Activated CD4-positive, alpha-beta T cell treated with anti-CD3 and anti-CD28 coated beads, Interleukin-2, amount 50 U/mL, for 1 hour (primary cell): ENCODE results near the gene LRWD1.

Source experiments
- DNase-seq: peaks from one replicate; pipeline ENCODE4 v3.0.0-alpha.2; 2020

LRWD1 gene

GRCh38 chr7:102464577-102465280 is at the start of gene LRWD1, which contains the start of gene ALKBH4:
TSS of gene LRWD1 (plus strand) at chr7:102464984. CDS start at chr7:102465081, 97 bp downstream.
TSS of gene ALKBH4 (minus strand) at chr7:102464863. CDS start at chr7:102464836, 27 bp downstream.
- peak; percentile 92 for DNase-seq

GRCh38 chr7:102415685-102416225 is 49.0 kb upstream of the LRWD1 start:
- peak; percentile 35 for DNase-seq

GRCh38 chr7:102416406-102416805 is 48.4 kb upstream of the LRWD1 start:
- no peak for DNase-seq

- no peak for DNase-seq
These were observed 47.7 kb upstream of the LRWD1 start for GRCh38 chr7:102417105-102417504.

- DNase-seq, result no peak
These were observed 46.2 kb upstream of the LRWD1 start for GRCh38 chr7:102418592-102418991.

- DNase-seq, result no peak
These were observed 43.0 kb upstream of the LRWD1 start for GRCh38 chr7:102421706-102422240.

GRCh38 chr7:102424129-102424551 is 40.6 kb upstream of the LRWD1 start:
- no peak for DNase-seq

GRCh38 chr7:102424787-102425218 is 40.0 kb upstream of the LRWD1 start:
- no peak for DNase-seq

- peak; percentile 82 for DNase-seq
These were observed 39.0 kb upstream of the LRWD1 start for GRCh38 chr7:102425639-102426267.

GRCh38 chr7:102426268-102427018 is 38.3 kb upstream of the LRWD1 start:
- peak; percentile 62 for DNase-seq

- DNase-seq, result no peak
These were observed 37.8 kb upstream of the LRWD1 start for GRCh38 chr7:102427019-102427405.

- no peak for DNase-seq
These were observed 35.5 kb upstream of the LRWD1 start for GRCh38 chr7:102429141-102429899.

GRCh38 chr7:102431617-102432298 is 33.0 kb upstream of the LRWD1 start:
- peak; percentile 68 for DNase-seq

GRCh38 chr7:102432442-102433218 is 32.2 kb upstream of the LRWD1 start:
- DNase-seq, result no peak

GRCh38 chr7:102433219-102434038 is 31.4 kb upstream of the LRWD1 start, which contains the start of gene ORAI2:
TSS of gene ORAI2 (plus strand) at chr7:102433575. CDS start at chr7:102438957, 5,382 bp downstream.
- peak; percentile 88 for DNase-seq

GRCh38 chr7:102434039-102434486 is 30.7 kb upstream of the LRWD1 start:
- DNase-seq, result no peak

- DNase-seq, result no peak
These were observed 28.7 kb upstream of the LRWD1 start for GRCh38 chr7:102436118-102436517.

- DNase-seq, result no peak
These were observed 24.6 kb upstream of the LRWD1 start for GRCh38 chr7:102439963-102440795.
